ENCODE measurements around the gene B4GALNT4. TPM values are rescaled to one million over a fixed set of nuclear protein-coding genes. Genes with fewer than 3 reads are reported as not detected.
A peak's percentile ranks its signal among the peaks of the same experiment; 100 is the strongest.

The B4GALNT4 gene
- total RNA-seq, 1 donor from 2014 or later = 64.6 TPM

GRCh38 chr11:334264-334994 lies 34.9 kb upstream of the B4GALNT4 start:
- no peak overlapping the region for H3K4me2 ChIP-seq (ENCODE audit: low read length)
- H3K79me2 ChIP-seq (ENCODE audit: insufficient read depth, low read length) = no peaks in the 10 kb centered on the region
- no peaks in the 10 kb centered on the region for H3K36me3 ChIP-seq (ENCODE audit: insufficient read depth, low read length)
- H3K9me3 ChIP-seq (ENCODE audit: insufficient read depth, low read depth, low read length) = no peaks in the 10 kb centered on the region
- Mint-ChIP-seq H3K4me1 (ENCODE audit: low read depth, unreplicated experiment) (peaks cover 21% of the 10 kb centered on the region), H3K4me3 (ENCODE audit: unreplicated experiment) (no peak overlapping the region), H3K27ac (ENCODE audit: unreplicated experiment) (peak overlapping the region; percentile 69), H3K9me3 (ENCODE audit: unreplicated experiment) (no peaks in the 10 kb centered on the region), H3K27me3 (ENCODE audit: low read depth, unreplicated experiment) (peaks cover 7% of the 10 kb centered on the region), H3K36me3 (ENCODE audit: low read depth, unreplicated experiment) (no peaks in the 10 kb centered on the region)
- H3K27me3 ChIP-seq (ENCODE audit: insufficient read depth, low read length) = no peaks in the 10 kb centered on the region
- TF ChIP-seq CTCF (IDR thresholded peaks at IDR 0.05; ENCODE audit: insufficient read depth, low read depth, low read length) = no peak
- no peak for TF ChIP-seq EZH2 (IDR thresholded peaks at IDR 0.05; ENCODE audit: insufficient read depth, low read length)
- peaks cover 6% of the 10 kb centered on the region for H3K4me1 ChIP-seq (ENCODE audit: insufficient read depth, low read length)
- FAIRE-seq (no peak), DNase-seq (ENCODE audit: low read depth) (peak; percentile 45)
- no peak overlapping the region for H3K27ac ChIP-seq (ENCODE audit: low read depth, low read length)
- peak overlapping the region; percentile 75 for H2AFZ ChIP-seq (ENCODE audit: low read depth, low read length)
- H3K9ac ChIP-seq (ENCODE audit: low read length) = no peak overlapping the region
- H4K20me1 ChIP-seq (ENCODE audit: insufficient read depth, low read length) = no peaks in the 10 kb centered on the region
- no peak overlapping the region for H3K4me3 ChIP-seq (ENCODE audit: insufficient read depth, low read depth, low read length)

- Histone ChIP-seq H3K9me3 (ENCODE audit: insufficient read depth, low read depth, low read length) (no peaks in the 10 kb centered on the region), H3K27ac (ENCODE audit: low read depth, low read length) (no peak overlapping the region), H3K4me3 (ENCODE audit: insufficient read depth, low read depth, low read length) (no peak overlapping the region), H3K36me3 (ENCODE audit: insufficient read depth, low read length) (no peaks in the 10 kb centered on the region), H3K9ac (ENCODE audit: low read length) (no peak overlapping the region), H3K4me1 (ENCODE audit: insufficient read depth, low read length) (peaks cover 6% of the 10 kb centered on the region), H4K20me1 (ENCODE audit: insufficient read depth, low read length) (no peaks in the 10 kb centered on the region), H3K79me2 (ENCODE audit: insufficient read depth, low read length) (no peaks in the 10 kb centered on the region), H2AFZ (ENCODE audit: low read depth, low read length) (peak overlapping the region; percentile 53), H3K4me2 (ENCODE audit: low read length) (peak overlapping the region; percentile 34), H3K27me3 (ENCODE audit: insufficient read depth, low read length) (no peaks in the 10 kb centered on the region)
- DNase-seq (ENCODE audit: low read depth) (no peak), FAIRE-seq (no peak)
- peaks cover 21% of the 10 kb centered on the region for H3K4me1 Mint-ChIP-seq (ENCODE audit: low read depth, unreplicated experiment)
- peaks cover 5% of the 10 kb centered on the region for H3K27me3 Mint-ChIP-seq (ENCODE audit: low read depth, unreplicated experiment)
- H3K4me3 Mint-ChIP-seq (ENCODE audit: unreplicated experiment) = peak overlapping the region; percentile 22
- H3K27ac Mint-ChIP-seq (ENCODE audit: unreplicated experiment) = peak overlapping the region; percentile 83
- TF ChIP-seq EZH2 (IDR thresholded peaks at IDR 0.05; ENCODE audit: insufficient read depth, low read length) = no peak
- TF ChIP-seq CTCF (IDR thresholded peaks at IDR 0.05; ENCODE audit: insufficient read depth, low read depth, low read length) = no peak
- no peaks in the 10 kb centered on the region for H3K9me3 Mint-ChIP-seq (ENCODE audit: unreplicated experiment)
- no peaks in the 10 kb centered on the region for H3K36me3 Mint-ChIP-seq (ENCODE audit: low read depth, unreplicated experiment)
Observed at GRCh38 chr11:335779-336658, 33.3 kb upstream of the B4GALNT4 start.
